OCI-LY3 (cell line): ENCODE results near the gene BTBD9.

Source experiments
- H2AFZ ChIP-seq: fragments of 200-600, 300-600 bp; shearing (Covaris generic); 2 replicates; pipeline ENCODE4 v1.6.0; 2014; ENCODE audit warnings: antibody characterized with exemption, low read depth, low read length
- H3K27ac ChIP-seq: fragments of 200-600, 300-600 bp; sonication (generic); 2 replicates; pipeline ENCODE4 v1.5.1; 2014; ENCODE audit warnings: mild to moderate bottlenecking, low read length, moderate library complexity, mixed read lengths
- H3K27me3 ChIP-seq: fragments of 200-600, 300-600 bp; sonication (generic); 2 replicates; pipeline ENCODE4 v1.6.1; 2014; ENCODE audit warnings: low read depth, low read length, mixed read lengths
- H3K36me3 ChIP-seq: fragments of 200-600, 300-600 bp; sonication (generic); replicated peaks from 2 replicates; pipeline ENCODE3; 2014; ENCODE audit warnings: low read depth, low read length, mixed read lengths
- H3K4me1 ChIP-seq: fragments of 300-600, 200-600 bp; sonication (generic); 2 replicates; pipeline ENCODE4 v1.6.1; 2014; ENCODE audit warnings: low read length, mixed read lengths
- H3K4me2 ChIP-seq: fragments of 200-600, 300-600 bp; sonication (generic); 2 replicates; pipeline ENCODE4 v1.6.1; 2014; ENCODE audit warnings: low read length, mixed read lengths
- H3K4me3 ChIP-seq: fragments of 300-600, 200-600 bp; sonication (generic); 2 replicates; pipeline ENCODE4 v1.5.1; 2014; ENCODE audit warnings: antibody characterized with exemption, mild to moderate bottlenecking, low read length, moderate library complexity
- H3K79me2 ChIP-seq: fragments of 300-600, 200-600 bp; shearing (Covaris generic); 2 replicates; pipeline ENCODE4 v1.6.1; 2014; ENCODE audit warnings: mild to moderate bottlenecking, low read length, mixed read lengths
- H3K9ac ChIP-seq: fragments of 300-600, 200-600 bp; shearing (Covaris generic); 2 replicates; pipeline ENCODE4 v1.6.0; 2014; ENCODE audit warnings: mild to moderate bottlenecking, low read length, moderate library complexity
- H3K9me3 ChIP-seq: fragments of 200-600, 300-600 bp; shearing (Covaris generic); 2 replicates; pipeline ENCODE4 v1.6.1; 2014; ENCODE audit warnings: low read length, mixed read lengths; ENCODE audit not compliant: insufficient read depth
- H4K20me1 ChIP-seq: fragments of 200-600, 300-600 bp; sonication (generic); 2 replicates; pipeline ENCODE4 v1.6.1; 2016; ENCODE audit warnings: low read length, mixed read lengths; ENCODE audit not compliant: insufficient read depth
- EZH2phosphoT487 ChIP-seq: fragments of 200-600 bp; shearing (Covaris generic); IDR thresholded peaks from 2 replicates; pipeline ENCODE4 v1.6.1; 2018; ENCODE audit warnings: antibody characterized with exemption, mixed run types, low read depth
- TF ChIP-seq, protein P1 (sequence below): fragments of 200-600, 300-600 bp; sonication (generic); IDR thresholded peaks from 2 replicates; pipeline ENCODE4 v1.5.1; 2014; ENCODE audit warnings: antibody characterized with exemption, low read length, low read depth

Gene BTBD9

GRCh38 chr6:38499529-38500096 lies 140.1 kb downstream of the BTBD9 start:
- H3K27me3 ChIP-seq = no peaks in the 10 kb centered on the region

DNA sequence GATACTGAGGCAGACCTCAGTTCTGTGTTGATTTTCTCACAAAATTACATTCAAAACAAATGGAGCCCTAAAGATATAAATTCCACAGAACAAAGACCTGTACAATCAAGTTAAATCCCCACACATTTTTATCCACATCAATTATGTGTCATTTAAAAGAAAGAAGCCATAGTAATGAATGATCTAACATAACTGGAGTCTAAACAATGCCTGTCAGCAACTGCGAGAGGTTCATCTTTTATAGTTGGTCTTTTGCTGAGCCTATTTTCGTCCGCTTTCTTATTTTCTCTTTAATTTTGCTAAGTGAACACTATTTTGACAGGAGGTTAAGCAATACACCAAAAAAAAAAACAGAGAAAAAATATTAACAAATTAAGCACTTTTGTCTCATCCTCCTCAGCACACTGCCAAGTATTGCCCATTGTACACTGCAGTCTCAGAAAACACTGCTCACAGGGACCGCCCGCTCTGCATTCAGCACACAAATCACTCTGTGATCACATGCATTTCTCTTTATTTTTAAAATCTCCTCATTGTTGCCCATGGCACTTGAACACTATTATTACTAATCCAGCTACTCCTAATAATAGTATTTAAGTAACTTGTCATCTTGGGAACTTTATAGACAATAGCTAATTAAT lies 140.8 kb downstream of the BTBD9 start:
- H2AFZ ChIP-seq = no peak overlapping the region
- H3K9me3 ChIP-seq = no peaks in the 10 kb centered on the region
- peaks cover 17% of the 10 kb centered on the region for H3K4me1 ChIP-seq
- no peaks in the 10 kb centered on the region for H4K20me1 ChIP-seq
- H3K4me2 ChIP-seq = no peak overlapping the region
- H3K27ac ChIP-seq = no peak overlapping the region
- H3K4me3 ChIP-seq = no peak overlapping the region
- H3K27me3 ChIP-seq = no peaks in the 10 kb centered on the region
- H3K36me3 ChIP-seq = no peaks in the 10 kb centered on the region
- no peaks in the 10 kb centered on the region for H3K79me2 ChIP-seq
- H3K9ac ChIP-seq = no peak overlapping the region
- TF ChIP-seq, protein P1, sequence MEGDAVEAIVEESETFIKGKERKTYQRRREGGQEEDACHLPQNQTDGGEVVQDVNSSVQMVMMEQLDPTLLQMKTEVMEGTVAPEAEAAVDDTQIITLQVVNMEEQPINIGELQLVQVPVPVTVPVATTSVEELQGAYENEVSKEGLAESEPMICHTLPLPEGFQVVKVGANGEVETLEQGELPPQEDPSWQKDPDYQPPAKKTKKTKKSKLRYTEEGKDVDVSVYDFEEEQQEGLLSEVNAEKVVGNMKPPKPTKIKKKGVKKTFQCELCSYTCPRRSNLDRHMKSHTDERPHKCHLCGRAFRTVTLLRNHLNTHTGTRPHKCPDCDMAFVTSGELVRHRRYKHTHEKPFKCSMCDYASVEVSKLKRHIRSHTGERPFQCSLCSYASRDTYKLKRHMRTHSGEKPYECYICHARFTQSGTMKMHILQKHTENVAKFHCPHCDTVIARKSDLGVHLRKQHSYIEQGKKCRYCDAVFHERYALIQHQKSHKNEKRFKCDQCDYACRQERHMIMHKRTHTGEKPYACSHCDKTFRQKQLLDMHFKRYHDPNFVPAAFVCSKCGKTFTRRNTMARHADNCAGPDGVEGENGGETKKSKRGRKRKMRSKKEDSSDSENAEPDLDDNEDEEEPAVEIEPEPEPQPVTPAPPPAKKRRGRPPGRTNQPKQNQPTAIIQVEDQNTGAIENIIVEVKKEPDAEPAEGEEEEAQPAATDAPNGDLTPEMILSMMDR = no peak
- no peak for TF ChIP-seq EZH2phosphoT487

More at GRCh38 chr6:38499529-38500096, 140.1 kb downstream of the BTBD9 start:
- no peak for TF ChIP-seq EZH2phosphoT487
- TF ChIP-seq, protein P1 = no peak
- H3K9ac ChIP-seq = no peak overlapping the region
- no peaks in the 10 kb centered on the region for H4K20me1 ChIP-seq
- H3K36me3 ChIP-seq = no peaks in the 10 kb centered on the region
- H3K4me1 ChIP-seq = peaks cover 14% of the 10 kb centered on the region
- no peak overlapping the region for H2AFZ ChIP-seq
- H3K4me3 ChIP-seq = no peak overlapping the region
- no peaks in the 10 kb centered on the region for H3K79me2 ChIP-seq
- no peak overlapping the region for H3K27ac ChIP-seq
- no peaks in the 10 kb centered on the region for H3K9me3 ChIP-seq
- H3K4me2 ChIP-seq = no peak overlapping the region

DNA sequence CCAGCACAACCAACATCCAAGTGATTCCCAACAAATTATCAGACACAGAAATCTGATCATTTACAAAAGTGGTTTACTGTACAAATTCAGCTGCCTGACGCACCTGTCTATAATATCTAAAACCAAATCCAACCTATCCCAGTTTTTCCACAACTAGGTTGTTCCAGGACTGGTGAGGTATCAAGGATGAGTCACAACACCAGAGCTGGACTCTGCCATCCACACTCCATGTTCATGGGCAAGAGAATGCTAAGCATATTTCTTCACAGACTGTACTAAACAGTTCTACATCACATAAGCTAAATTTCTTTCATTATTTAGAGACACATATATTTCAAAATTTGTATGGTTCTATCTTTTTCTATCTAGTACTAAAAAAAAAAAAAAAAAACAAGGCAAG lies 141.6 kb downstream of the BTBD9 start:
- Histone ChIP-seq H2AFZ (no peak overlapping the region), H3K4me1 (peaks cover 25% of the 10 kb centered on the region), H3K79me2 (no peaks in the 10 kb centered on the region), H4K20me1 (no peaks in the 10 kb centered on the region), H3K4me3 (no peak overlapping the region), H3K9ac (no peak overlapping the region), H3K27me3 (no peaks in the 10 kb centered on the region), H3K9me3 (no peaks in the 10 kb centered on the region), H3K27ac (no peak overlapping the region), H3K36me3 (no peaks in the 10 kb centered on the region), H3K4me2 (no peak overlapping the region)
- TF ChIP-seq EZH2phosphoT487 = no peak
- TF ChIP-seq, protein P1 = no peak

GRCh38 chr6:38497546-38497945 lies 142.2 kb downstream of the BTBD9 start:
- H3K27ac ChIP-seq = no peak overlapping the region
- H3K27me3 ChIP-seq = no peaks in the 10 kb centered on the region
- no peak overlapping the region for H3K4me3 ChIP-seq
- no peak overlapping the region for H3K4me2 ChIP-seq
- no peak overlapping the region for H2AFZ ChIP-seq
- no peaks in the 10 kb centered on the region for H3K9me3 ChIP-seq
- peaks cover 31% of the 10 kb centered on the region for H3K4me1 ChIP-seq
- H3K36me3 ChIP-seq = no peaks in the 10 kb centered on the region
- H3K79me2 ChIP-seq = no peaks in the 10 kb centered on the region
- H4K20me1 ChIP-seq = no peaks in the 10 kb centered on the region
- TF ChIP-seq, protein P1 = no peak
- no peak for TF ChIP-seq EZH2phosphoT487
- no peak overlapping the region for H3K9ac ChIP-seq
